GM19193 (cell line): Measurements from ENCODE around the gene ITGA2B.

Experiments used
- POLR2A ChIP-seq: IDR thresholded peaks from 4 replicates; pipeline ENCODE4 v1.6.1; 2011; ENCODE audit not compliant: insufficient read depth, insufficient read length; ENCODE audit errors: extremely low read depth

Gene ITGA2B

GRCh38 chr17:44362459-44362948 is 26.9 kb downstream of the ITGA2B start:
- no peak for TF ChIP-seq POLR2A

- no peak for TF ChIP-seq POLR2A
Observed at GRCh38 chr17:44361292-44362260, 27.9 kb downstream of the ITGA2B start.

- no peak for TF ChIP-seq POLR2A
Observed at GRCh38 chr17:44360826-44361225, 28.6 kb downstream of the ITGA2B start.

- TF ChIP-seq POLR2A = no peak
Observed at GRCh38 chr17:44360144-44360533, 29.3 kb downstream of the ITGA2B start.

GRCh38 chr17:44359458-44360143 is 29.8 kb downstream of the ITGA2B start:
- no peak for TF ChIP-seq POLR2A

- no peak for TF ChIP-seq POLR2A
Observed at GRCh38 chr17:44359006-44359405, 30.4 kb downstream of the ITGA2B start.

GRCh38 chr17:44358066-44358465 is 31.4 kb downstream of the ITGA2B start:
- TF ChIP-seq POLR2A = no peak

GRCh38 chr17:44356241-44356640 is 33.2 kb downstream of the ITGA2B start:
- no peak for TF ChIP-seq POLR2A

GRCh38 chr17:44355642-44356099 is 33.8 kb downstream of the ITGA2B start:
- no peak for TF ChIP-seq POLR2A

GRCh38 chr17:44354582-44355561 is 34.6 kb downstream of the ITGA2B start:
- TF ChIP-seq POLR2A = no peak

GRCh38 chr17:44353672-44354331 is 35.6 kb downstream of the ITGA2B start:
- TF ChIP-seq POLR2A = no peak

- TF ChIP-seq POLR2A = no peak
Observed at GRCh38 chr17:44352828-44353671, 36.4 kb downstream of the ITGA2B start.
